Nephron progenitor cell (in vitro differentiated cells): ENCODE results near the gene SPG7.
A peak's percentile ranks its signal among the peaks of the same experiment; 100 is the strongest.

Source experiments
- DNase-seq: peaks from one replicate; pipeline ENCODE4 v3.0.0; 2021
- H3K27ac Mint-ChIP-seq: 2 replicates; pipeline ENCODE4 v1.8.0; 2021; ENCODE audit warnings: mild to moderate bottlenecking, moderate library complexity, mixed read lengths
- H3K27me3 Mint-ChIP-seq: 2 replicates; pipeline ENCODE4 v1.8.0; 2021; ENCODE audit warnings: mild to moderate bottlenecking, low read depth, mixed read lengths; ENCODE audit not compliant: poor library complexity
- H3K36me3 Mint-ChIP-seq: 2 replicates; pipeline ENCODE4 v1.8.0; 2021; ENCODE audit warnings: low read depth, mixed read lengths
- H3K4me1 Mint-ChIP-seq: 2 replicates; pipeline ENCODE4 v1.8.0; 2021; ENCODE audit warnings: mixed read lengths
- H3K4me3 Mint-ChIP-seq: 2 replicates; pipeline ENCODE4 v1.8.0; 2021; ENCODE audit warnings: mild to moderate bottlenecking, moderate library complexity, mixed read lengths
- H3K9me3 Mint-ChIP-seq: 2 replicates; pipeline ENCODE4 v1.8.0; 2021; ENCODE audit warnings: mild to moderate bottlenecking, moderate library complexity, mixed read lengths
- TF ChIP-seq, protein P1 (sequence below): fragments of 200-600 bp; sonication (generic); IDR thresholded peaks from 2 replicates; pipeline ENCODE4 v1.5.0; 2021; ENCODE audit warnings: antibody characterized with exemption

Gene SPG7

DNA sequence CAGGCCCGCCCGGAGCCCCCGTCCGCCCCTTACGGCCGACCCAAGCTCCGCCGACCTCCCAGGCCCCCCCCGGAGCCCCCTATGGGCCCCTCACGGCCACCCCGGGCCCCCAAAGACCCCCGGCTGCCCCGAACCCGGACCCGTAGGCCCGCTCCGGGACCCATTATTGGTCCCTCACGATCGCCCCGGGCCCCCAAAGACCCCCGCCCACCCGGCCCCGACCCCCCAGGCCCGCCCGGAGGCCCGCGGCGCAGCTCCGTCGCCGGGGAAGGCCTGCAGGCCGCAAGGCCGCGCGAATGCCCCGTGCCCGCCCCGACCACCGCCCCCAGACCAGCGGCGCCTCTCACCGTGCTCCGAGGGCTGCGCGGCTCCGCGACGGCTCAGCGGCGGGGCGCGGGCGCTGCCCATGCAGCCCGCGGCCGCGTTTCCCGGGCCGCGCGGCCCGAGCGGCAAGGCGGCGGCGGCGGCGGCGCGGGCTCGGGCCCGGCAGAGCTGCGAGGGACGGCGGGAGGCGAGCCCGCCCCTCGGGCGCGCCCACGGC lies 18.2 kb upstream of the SPG7 start:
- DNase-seq = peak; percentile 48
- peaks cover 10% of the 10 kb centered on the region for H3K36me3 Mint-ChIP-seq
- H3K4me1 Mint-ChIP-seq = peaks cover 75% of the 10 kb centered on the region
- no peak overlapping the region for H3K4me3 Mint-ChIP-seq
- H3K27me3 Mint-ChIP-seq = peaks cover 2% of the 10 kb centered on the region
- TF ChIP-seq, protein P1, sequence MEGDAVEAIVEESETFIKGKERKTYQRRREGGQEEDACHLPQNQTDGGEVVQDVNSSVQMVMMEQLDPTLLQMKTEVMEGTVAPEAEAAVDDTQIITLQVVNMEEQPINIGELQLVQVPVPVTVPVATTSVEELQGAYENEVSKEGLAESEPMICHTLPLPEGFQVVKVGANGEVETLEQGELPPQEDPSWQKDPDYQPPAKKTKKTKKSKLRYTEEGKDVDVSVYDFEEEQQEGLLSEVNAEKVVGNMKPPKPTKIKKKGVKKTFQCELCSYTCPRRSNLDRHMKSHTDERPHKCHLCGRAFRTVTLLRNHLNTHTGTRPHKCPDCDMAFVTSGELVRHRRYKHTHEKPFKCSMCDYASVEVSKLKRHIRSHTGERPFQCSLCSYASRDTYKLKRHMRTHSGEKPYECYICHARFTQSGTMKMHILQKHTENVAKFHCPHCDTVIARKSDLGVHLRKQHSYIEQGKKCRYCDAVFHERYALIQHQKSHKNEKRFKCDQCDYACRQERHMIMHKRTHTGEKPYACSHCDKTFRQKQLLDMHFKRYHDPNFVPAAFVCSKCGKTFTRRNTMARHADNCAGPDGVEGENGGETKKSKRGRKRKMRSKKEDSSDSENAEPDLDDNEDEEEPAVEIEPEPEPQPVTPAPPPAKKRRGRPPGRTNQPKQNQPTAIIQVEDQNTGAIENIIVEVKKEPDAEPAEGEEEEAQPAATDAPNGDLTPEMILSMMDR = no peak
- H3K9me3 Mint-ChIP-seq = no peaks in the 10 kb centered on the region
- no peak overlapping the region for H3K27ac Mint-ChIP-seq

DNA sequence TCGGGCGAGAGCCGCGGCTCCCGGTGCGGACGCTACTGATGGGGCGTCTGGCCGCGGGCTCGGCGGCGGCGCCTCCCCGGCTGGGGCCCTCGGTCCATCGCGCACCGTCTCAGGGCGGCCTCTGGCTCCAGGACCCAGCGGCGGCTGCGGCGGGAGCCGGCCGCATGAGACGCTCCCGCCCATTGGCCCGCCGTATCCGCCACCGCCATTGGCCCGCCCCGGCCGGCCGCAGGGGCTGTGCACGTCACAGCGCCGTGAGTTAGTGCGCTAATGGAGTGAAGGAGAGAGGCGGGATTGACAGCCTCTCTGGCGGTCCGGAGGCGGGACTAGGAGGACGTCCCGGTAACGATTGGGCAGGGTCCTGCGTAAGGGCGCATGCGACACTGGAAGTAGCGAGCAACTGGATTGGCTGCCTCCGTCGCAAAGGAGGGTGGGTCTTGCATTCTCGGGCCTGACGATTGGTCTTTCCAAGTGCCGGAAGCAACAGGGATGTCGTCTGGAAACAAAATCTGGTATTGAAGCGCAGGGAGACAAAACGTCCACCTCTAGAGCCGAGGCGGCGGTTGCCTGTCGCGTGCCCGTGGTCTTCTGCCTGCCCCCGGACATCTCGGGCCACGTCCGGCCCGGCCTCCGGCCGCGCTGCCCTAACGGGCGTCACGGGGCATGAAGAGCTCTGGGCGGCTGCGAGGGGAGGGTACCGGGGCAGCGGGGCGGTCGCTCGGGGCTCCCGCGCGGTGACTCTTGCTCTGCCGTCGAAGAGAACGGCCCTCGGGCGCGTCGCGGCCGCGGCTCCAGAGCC lies 17.6 kb upstream of the SPG7 start, which contains the start of gene ANKRD11:
ANKRD11 (minus strand) TSS at position 123 of the 799 bp plus-strand sequence. CDS start 173,542 bp downstream, outside the sequence.
- no peaks in the 10 kb centered on the region for H3K9me3 Mint-ChIP-seq
- peak within 1 kb of the TSS; percentile 96 for H3K4me3 Mint-ChIP-seq
- TF ChIP-seq, protein P1 = no peak
- H3K27me3 Mint-ChIP-seq = peaks cover 2% of the 10 kb centered on the region
- H3K27ac Mint-ChIP-seq = peak within 1 kb of the TSS; percentile 96
- H3K36me3 Mint-ChIP-seq = peaks cover 10% of the 10 kb centered on the region
- peak; percentile 95 for DNase-seq
- H3K4me1 Mint-ChIP-seq = peaks cover 73% of the 10 kb centered on the region

DNA sequence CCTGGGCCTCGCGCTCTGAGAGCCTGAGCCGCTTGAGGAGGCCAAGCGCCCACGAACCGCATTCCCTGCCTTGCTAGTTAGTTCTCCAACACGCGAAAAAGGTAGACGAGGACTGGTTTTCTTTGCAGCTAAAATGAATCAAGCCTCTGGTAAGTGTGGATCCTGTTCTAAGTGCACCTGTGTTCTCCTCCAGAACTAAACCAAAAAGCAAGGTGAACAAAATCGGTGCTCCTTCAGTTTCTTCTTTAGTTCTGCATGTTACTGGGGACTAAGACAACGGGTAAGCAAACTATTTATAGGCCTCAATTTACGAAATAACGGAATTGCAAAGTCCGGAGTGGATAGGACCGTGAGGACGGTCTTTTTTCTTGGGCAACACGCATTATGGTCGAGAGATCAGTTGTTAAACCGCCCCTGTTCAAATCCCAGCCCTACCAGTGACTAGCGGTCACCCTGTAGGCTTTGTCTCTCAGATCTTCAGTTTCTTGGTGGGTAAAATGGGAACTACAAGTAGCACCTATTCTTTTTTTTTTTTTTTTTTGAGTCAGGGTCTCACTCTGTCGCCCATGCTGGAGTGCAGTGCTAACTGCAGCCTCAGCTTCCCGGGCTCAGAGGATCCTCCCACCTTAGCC lies 16.8 kb upstream of the SPG7 start:
- no peak for DNase-seq
- Mint-ChIP-seq H3K9me3 (no peaks in the 10 kb centered on the region), H3K4me1 (peaks cover 66% of the 10 kb centered on the region), H3K36me3 (peaks cover 7% of the 10 kb centered on the region), H3K27ac (peak overlapping the region; percentile 96), H3K4me3 (peak overlapping the region; percentile 91), H3K27me3 (peaks cover 2% of the 10 kb centered on the region)
- TF ChIP-seq, protein P1 = peak; percentile 13

DNA sequence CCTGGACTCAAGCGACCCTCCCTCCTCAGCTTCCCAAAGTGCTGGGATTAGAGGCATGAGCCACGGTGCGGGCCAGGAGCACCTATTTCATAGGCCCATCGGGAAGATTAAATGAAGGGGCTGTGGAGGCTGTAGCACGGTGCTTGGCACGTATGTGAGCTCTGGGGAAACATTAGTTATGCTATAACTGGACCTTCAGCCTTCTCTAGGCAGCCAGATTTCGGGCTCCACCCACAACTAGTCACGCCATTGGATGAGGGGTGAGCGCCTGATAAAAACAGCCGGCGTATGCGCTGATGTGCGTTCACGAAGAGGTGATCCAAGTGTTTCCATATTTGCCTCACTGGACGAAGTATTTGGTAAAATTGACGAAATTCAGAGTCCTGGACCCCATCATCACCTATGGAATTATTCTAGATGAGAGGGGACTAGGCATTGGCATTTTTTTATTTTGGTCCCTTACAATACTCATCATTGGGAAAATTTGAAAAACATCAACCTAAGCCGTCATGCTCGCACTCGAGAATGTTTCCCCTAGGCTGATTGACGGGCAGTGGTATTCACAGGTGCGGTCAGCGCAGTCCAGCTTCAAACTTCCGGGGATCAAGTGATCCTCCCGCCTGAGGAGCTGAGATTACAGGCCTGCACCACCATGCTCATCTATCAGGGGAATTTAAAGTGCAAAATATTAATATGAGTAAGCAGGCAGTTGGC lies 16.1 kb upstream of the SPG7 start:
- H3K27ac Mint-ChIP-seq = no peak overlapping the region
- peaks cover 1% of the 10 kb centered on the region for H3K36me3 Mint-ChIP-seq
- TF ChIP-seq, protein P1 = no peak
- peaks cover 59% of the 10 kb centered on the region for H3K4me1 Mint-ChIP-seq
- no peaks in the 10 kb centered on the region for H3K9me3 Mint-ChIP-seq
- peak overlapping the region; percentile 91 for H3K4me3 Mint-ChIP-seq
- H3K27me3 Mint-ChIP-seq = peaks cover 2% of the 10 kb centered on the region
- no peak for DNase-seq

DNA sequence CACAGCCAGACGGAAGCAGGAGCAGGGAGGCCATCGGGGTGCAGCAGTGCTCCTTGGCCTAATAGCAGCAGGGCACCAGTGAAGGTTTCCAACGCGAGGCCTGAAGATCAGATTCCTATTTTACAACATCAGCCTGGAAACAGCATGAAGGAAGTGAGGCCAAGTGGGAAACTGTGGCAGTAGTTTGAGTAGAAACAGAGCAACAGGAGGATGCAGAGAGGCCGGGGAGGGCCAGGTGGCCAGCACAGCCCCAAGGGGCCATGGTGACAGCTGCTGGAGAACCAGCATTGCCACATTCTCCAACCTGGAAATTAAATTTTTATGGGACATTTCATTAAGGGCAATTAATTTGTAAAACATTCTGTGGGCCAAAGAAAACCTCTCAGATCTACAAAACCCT lies 14.4 kb upstream of the SPG7 start:
- Mint-ChIP-seq H3K4me1 (peaks cover 55% of the 10 kb centered on the region), H3K27ac (peak overlapping the region; percentile 79), H3K4me3 (peak overlapping the region; percentile 26), H3K27me3 (peaks cover 2% of the 10 kb centered on the region), H3K36me3 (no peaks in the 10 kb centered on the region), H3K9me3 (no peaks in the 10 kb centered on the region)
- TF ChIP-seq, protein P1 = no peak
- no peak for DNase-seq
